Coronary artery (tissue), 2 donors: ENCODE data around the gene NT5C1A.
A peak's percentile ranks its signal among the peaks of the same experiment; 100 is the strongest.

Experiments
- DNase-seq: peaks from one replicate; pipeline ENCODE4 v3.0.0-alpha.2; 2017; ENCODE audit warnings: low spot score
- H3K27ac ChIP-seq, 2 donors: fragments of 200-600 bp; sonication (generic); one replicate each; pipeline ENCODE4 v1.5.1; 2016 to 2019
- H3K4me3 ChIP-seq: fragments of 200-600 bp; sonication (generic); 2 replicates; pipeline ENCODE4 v1.5.1; 2016; ENCODE audit warnings: mild to moderate bottlenecking, moderate library complexity
- TF ChIP-seq, protein P1 (sequence below): fragments of 200-600 bp; sonication (generic); IDR thresholded peaks from one replicate; pipeline ENCODE4 v1.5.1; 2019; ENCODE audit warnings: antibody characterized with exemption

Gene NT5C1A

DNA sequence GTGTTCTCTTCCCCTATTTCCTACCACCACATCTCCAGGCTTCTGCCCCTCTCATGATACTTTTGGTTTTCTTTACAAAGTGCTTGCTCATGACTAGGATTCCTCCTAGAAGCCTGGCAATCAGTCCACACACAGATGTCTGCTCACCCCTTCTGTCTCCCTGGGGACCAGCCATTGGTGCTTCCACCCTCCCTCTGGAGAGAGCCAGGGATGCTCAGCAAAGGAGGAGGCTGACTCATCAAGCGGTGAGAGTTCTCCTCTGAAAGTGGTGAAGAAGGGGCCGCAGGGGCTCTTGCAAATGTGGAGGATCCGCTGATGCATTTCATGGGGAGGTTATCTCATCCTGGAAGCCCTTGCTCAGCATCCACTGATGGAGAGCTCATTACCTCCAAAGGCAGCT is 14.5 kb downstream of the NT5C1A start:
- DNase-seq: no peak
- no peak overlapping the region for H3K4me3 ChIP-seq
- TF ChIP-seq, protein P1, sequence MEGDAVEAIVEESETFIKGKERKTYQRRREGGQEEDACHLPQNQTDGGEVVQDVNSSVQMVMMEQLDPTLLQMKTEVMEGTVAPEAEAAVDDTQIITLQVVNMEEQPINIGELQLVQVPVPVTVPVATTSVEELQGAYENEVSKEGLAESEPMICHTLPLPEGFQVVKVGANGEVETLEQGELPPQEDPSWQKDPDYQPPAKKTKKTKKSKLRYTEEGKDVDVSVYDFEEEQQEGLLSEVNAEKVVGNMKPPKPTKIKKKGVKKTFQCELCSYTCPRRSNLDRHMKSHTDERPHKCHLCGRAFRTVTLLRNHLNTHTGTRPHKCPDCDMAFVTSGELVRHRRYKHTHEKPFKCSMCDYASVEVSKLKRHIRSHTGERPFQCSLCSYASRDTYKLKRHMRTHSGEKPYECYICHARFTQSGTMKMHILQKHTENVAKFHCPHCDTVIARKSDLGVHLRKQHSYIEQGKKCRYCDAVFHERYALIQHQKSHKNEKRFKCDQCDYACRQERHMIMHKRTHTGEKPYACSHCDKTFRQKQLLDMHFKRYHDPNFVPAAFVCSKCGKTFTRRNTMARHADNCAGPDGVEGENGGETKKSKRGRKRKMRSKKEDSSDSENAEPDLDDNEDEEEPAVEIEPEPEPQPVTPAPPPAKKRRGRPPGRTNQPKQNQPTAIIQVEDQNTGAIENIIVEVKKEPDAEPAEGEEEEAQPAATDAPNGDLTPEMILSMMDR: no peak
- H3K27ac ChIP-seq: no peak overlapping the region

DNA sequence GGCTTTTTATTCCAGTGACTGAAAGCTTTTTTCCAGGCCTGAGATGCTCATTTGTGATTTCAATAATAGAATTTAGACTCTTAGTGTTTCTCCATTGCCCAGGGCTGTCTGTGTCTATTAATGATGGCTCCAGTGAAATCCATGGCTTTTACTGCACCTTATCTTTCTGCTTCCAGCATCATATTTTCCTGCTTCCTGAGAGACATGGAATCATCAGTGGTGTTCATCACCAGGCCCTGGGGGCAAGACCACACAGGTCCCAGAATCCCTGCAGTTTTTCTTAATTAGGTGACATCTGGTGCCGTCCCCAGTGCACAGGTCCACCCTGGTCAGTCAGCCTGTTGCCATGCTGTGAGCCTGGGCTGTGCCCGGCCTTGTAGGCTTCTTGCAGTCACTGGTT is 15.5 kb downstream of the NT5C1A start:
- DNase-seq: no peak
- Histone ChIP-seq H3K4me3 (no peak overlapping the region), H3K27ac (no peak overlapping the region)
- TF ChIP-seq, protein P1: no peak

DNA sequence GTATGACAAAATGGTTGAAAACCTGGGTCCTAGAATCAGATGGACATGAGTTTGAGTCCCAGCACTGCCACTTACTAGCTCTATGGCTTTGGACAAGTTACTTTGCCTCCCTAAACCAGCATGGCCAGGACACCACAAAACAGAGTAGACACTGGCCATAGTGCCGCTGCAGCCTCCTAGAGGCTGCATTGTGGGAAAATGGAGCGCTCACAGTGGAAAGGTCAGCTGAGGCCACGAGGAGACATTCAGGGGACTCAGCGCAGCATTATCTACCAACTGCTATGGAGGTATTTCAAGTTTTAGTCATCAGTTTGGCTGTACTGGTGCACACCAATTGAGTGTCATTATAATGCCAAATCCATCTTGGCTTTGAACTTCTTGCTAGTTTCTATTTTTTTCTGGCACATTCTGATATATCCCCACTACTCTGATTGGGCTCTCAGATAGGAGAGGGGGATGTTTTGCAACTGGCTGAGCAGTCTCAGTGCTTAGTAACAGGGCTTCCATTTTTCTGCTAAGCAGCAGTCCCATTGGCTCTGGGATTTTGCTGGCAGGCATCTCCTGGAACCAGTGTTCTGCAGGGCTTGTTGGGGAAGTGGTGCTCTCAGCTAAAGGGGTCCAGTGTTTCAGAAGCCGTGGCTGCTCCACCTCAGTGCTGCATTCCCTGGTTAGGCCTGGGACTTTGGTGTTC is 16.2 kb downstream of the NT5C1A start:
- DNase-seq: no peak
- Histone ChIP-seq H3K27ac (no peak overlapping the region), H3K4me3 (no peak overlapping the region)
- TF ChIP-seq, protein P1: no peak

DNA sequence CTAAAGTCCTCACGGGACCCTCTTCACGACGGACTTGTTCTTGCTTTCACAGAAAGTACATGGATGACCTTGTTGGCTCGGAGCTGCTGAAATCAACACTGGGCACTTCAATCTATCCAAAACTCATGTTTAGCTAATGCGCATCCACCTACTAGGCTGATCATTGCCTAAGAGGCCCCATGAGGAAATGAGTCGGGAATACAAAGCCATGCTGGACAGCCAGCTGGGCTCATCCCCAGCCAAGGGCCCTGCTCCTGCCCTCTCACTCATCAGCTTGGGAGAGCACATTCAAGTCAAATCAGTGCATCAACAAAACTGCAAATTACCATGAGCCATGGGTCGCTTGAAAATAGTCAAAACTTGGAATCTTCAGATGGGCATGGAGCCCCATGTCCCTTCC is 17.6 kb downstream of the NT5C1A start:
- DNase-seq: no peak
- Histone ChIP-seq H3K4me3 (no peak overlapping the region), H3K27ac (peak overlapping the region in 1 of 2 donors; percentile 62)
- TF ChIP-seq, protein P1: no peak

DNA sequence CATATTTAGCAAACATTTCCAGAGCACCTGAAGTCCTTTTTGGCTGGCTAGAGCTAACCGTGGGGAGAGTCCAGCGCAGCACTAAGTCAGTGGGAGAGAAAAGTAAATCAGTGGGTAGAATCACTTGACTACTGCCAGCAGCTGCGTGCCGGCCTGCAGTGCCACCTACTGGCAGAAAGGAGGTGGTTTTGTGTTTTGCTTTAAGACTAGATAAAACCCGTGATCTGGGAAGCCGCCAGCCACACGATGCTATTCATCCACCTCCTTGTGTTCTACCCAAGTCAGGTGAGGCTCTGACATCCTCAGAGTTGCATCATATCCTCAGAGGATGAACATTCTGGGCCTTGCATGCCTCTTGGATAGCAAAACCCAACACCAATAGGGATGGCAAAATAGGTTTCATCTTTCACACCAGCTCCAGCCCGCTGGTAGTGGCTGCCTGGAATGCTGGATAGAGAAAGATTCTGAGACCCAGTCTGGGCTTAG is 18.3 kb downstream of the NT5C1A start:
- Histone ChIP-seq H3K27ac (peak overlapping the region in 1 of 2 donors; percentile 62), H3K4me3 (peak overlapping the region; percentile 43)
- TF ChIP-seq, protein P1: peak; percentile 93
- DNase-seq: peak; percentile 88

DNA sequence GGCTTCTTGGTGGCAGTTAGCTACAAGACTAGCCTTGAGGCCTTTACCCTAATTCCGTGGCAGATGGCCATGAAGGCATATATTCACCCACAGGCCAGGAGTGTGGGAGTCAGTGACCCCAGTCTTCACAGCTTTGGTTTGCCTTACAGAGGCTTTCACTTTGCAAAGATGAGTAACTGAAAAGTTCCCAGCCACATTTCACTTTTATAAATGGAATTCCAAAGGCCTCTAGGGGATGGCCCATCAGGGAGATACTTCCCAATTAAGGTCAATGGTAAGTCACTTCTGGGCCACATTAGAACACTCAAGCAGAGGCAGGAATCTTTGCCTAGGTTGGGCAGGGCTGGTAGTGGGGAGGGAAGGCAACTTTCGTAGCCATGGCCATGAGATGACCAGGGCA is 19.4 kb downstream of the NT5C1A start:
- no peak for DNase-seq
- Histone ChIP-seq H3K27ac (peak overlapping the region; percentile 58 to 62), H3K4me3 (no peak overlapping the region)
- TF ChIP-seq, protein P1: no peak

DNA sequence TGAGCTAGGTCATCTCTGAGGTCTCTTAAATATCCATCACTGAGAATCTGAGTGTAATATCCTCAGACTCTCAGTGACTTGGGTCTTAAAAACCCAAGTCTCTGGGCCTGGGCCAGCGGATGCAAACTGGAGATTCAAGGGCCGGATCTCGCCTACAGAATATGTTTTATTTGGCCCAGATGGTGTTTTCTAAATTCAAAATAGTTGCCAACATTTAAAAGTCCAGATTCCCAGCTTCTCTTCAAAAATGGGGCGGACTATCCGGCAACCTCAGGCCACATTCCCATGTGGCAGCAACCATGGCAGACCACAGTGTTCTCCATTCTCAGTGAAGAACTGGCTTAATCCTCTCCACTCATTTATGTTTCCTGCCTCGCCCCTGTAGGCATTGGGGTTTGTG is 19.8 kb downstream of the NT5C1A start:
- DNase-seq: no peak
- Histone ChIP-seq H3K4me3 (no peak overlapping the region), H3K27ac (peak overlapping the region; percentile 58 to 62)
- TF ChIP-seq, protein P1: no peak
